ENCODE results near the gene TRPM3.
"Not testable (repeated sequence)": the region's sequence is repeated elsewhere in the genome, so short reads cannot be mapped to it uniquely, and the experiment has no call there.

TRPM3 gene

GRCh38 chr9:70753311-70753710, 368.1 kb downstream of the TRPM3 start:
- DNase-seq (ENCODE audit: low read depth in 2 of 2) = no peak

GRCh38 chr9:70749066-70749465, 372.4 kb downstream of the TRPM3 start:
- no peak for DNase-seq (ENCODE audit: low read depth in 2 of 2)

- DNase-seq (ENCODE audit: low read depth in 2 of 2) = no peak
Observed at GRCh38 chr9:70747261-70747718, 374.1 kb downstream of the TRPM3 start.

- no peak for DNase-seq (ENCODE audit: low read depth in 2 of 2)
Observed at GRCh38 chr9:70746760-70747159, 374.7 kb downstream of the TRPM3 start.

- no peak for DNase-seq (ENCODE audit: low read depth in 2 of 2)
Observed at GRCh38 chr9:70746316-70746715, 375.1 kb downstream of the TRPM3 start.

- DNase-seq (ENCODE audit: low read depth in 2 of 2) = not testable (repeated sequence)
Observed at GRCh38 chr9:70724794-70725193, 396.6 kb downstream of the TRPM3 start.

- not testable (repeated sequence) for DNase-seq (ENCODE audit: low read depth in 2 of 2)
Observed at GRCh38 chr9:70724025-70724424, 397.4 kb downstream of the TRPM3 start.

- not testable (repeated sequence) for DNase-seq (ENCODE audit: low read depth in 2 of 2)
Observed at GRCh38 chr9:70706797-70707196, 414.6 kb downstream of the TRPM3 start.

- no peak for DNase-seq (ENCODE audit: low read depth in 2 of 2)
Observed at GRCh38 chr9:70701163-70701562, 420.3 kb downstream of the TRPM3 start.

GRCh38 chr9:70696694-70697335, 424.6 kb downstream of the TRPM3 start:
- DNase-seq (ENCODE audit: low read depth in 2 of 2) = no peak

- DNase-seq (ENCODE audit: low read depth in 2 of 2) = no peak
Observed at GRCh38 chr9:70694758-70695157, 426.7 kb downstream of the TRPM3 start.

GRCh38 chr9:70693186-70693585, 428.2 kb downstream of the TRPM3 start:
- no peak for DNase-seq (ENCODE audit: low read depth in 2 of 2)

- DNase-seq (ENCODE audit: low read depth in 2 of 2) = no peak
Observed at GRCh38 chr9:70692431-70692830, 429.0 kb downstream of the TRPM3 start.

GRCh38 chr9:70688704-70689103, 432.7 kb downstream of the TRPM3 start:
- no peak for DNase-seq (ENCODE audit: low read depth in 2 of 2)

- DNase-seq (ENCODE audit: low read depth in 2 of 2) = no peak
Observed at GRCh38 chr9:70683841-70684240, 437.6 kb downstream of the TRPM3 start.

GRCh38 chr9:70682298-70682697, 439.1 kb downstream of the TRPM3 start:
- no peak for DNase-seq (ENCODE audit: low read depth in 2 of 2)

- no peak for DNase-seq (ENCODE audit: low read depth in 2 of 2)
Observed at GRCh38 chr9:70679845-70680244, 441.6 kb downstream of the TRPM3 start.

- no peak for DNase-seq (ENCODE audit: low read depth in 2 of 2)
Observed at GRCh38 chr9:70678153-70678552, 443.3 kb downstream of the TRPM3 start.

GRCh38 chr9:70677055-70677735, 444.2 kb downstream of the TRPM3 start:
- DNase-seq (ENCODE audit: low read depth in 2 of 2) = no peak

- DNase-seq (ENCODE audit: low read depth in 2 of 2) = no peak
Observed at GRCh38 chr9:70675868-70676370, 445.5 kb downstream of the TRPM3 start.

GRCh38 chr9:70673844-70674243, 447.6 kb downstream of the TRPM3 start:
- no peak for DNase-seq (ENCODE audit: low read depth in 2 of 2)

GRCh38 chr9:70672161-70672649, 449.2 kb downstream of the TRPM3 start:
- no peak for DNase-seq (ENCODE audit: low read depth in 2 of 2)

GRCh38 chr9:70668751-70669150, 452.7 kb downstream of the TRPM3 start:
- DNase-seq (ENCODE audit: low read depth in 2 of 2) = no peak

Data from stimulated activated CD8-positive, alpha-beta memory T cell treated with anti-CD3 and anti-CD28 coated beads, Interleukin-7, amount 100 ng/mL, for 1 hour (primary cell).